Lung microvascular endothelial cell (primary cell): Measurements from ENCODE around the gene MPP2. TPM values are rescaled to one million over a fixed set of nuclear protein-coding genes. Genes with fewer than 3 reads are reported as not detected.
"Not testable (repeated sequence)": the region's sequence is repeated elsewhere in the genome, so short reads cannot be mapped to it uniquely, and the experiment has no call there.

Experiments used
- DNase-seq, 2 donors: peaks; one replicate each; pipeline versions ENCODE4 v3.0.0 to v3.0.0-alpha.2; 2010; ENCODE audit warnings: low read depth in 2 of 2
- total RNA-seq: library from RNA; depleted of rRNA; stranded (reverse); fragments of >200 nt; gene quantifications from 2 replicates; pipeline ENCODE4 v1.2.1, GENCODE V29; 2014

The MPP2 gene
- total RNA-seq, 1 donor from 2014 or later, result under 0.01 TPM

- DNase-seq, result no peak
These were observed 5.3 kb downstream of the MPP2 start for GRCh38 chr17:43901861-43902589.

DNA sequence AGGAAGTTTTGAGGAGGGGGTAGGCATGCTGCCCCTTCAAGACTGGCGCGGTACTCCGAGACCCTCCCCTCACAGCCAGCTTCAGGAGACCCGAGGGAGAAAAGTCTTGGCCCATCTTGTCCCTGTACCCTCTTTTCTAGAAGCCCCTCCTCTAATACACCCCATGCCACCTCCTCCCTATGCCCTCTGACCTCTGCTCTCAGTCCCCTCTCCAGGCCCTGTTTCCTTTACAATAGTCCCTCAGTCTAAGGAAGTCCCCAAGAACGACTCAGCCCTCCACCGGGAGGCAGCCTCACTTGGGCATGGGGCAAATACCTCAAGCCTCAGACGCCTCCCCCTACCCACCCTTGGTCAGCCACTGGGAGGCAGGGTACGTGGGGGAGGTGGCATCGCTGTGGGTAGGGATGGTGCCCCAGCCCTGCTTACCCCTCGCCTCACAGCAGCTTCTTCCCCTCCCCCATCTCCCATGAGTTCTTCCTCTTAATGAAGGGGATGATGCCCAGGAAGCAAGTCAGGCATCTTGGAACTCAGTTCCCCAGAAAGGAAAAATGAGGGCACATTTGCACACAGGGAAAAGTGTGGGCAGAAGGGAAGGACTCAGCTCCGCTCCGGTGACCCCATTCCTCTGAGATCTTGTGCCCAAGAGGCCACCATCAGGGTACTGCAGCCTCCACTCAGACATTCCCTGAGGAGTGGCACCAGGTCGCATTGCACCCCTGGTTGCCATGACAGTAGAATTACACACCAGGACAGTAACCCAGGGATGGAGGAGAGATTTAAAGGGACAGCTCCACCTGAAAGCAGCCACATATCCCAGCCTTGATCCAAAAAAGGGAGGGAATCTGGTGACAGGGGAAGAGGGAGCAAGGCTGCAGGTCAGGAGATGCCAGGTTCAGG lies 6.2 kb downstream of the MPP2 start:
- DNase-seq, result no peak

DNA sequence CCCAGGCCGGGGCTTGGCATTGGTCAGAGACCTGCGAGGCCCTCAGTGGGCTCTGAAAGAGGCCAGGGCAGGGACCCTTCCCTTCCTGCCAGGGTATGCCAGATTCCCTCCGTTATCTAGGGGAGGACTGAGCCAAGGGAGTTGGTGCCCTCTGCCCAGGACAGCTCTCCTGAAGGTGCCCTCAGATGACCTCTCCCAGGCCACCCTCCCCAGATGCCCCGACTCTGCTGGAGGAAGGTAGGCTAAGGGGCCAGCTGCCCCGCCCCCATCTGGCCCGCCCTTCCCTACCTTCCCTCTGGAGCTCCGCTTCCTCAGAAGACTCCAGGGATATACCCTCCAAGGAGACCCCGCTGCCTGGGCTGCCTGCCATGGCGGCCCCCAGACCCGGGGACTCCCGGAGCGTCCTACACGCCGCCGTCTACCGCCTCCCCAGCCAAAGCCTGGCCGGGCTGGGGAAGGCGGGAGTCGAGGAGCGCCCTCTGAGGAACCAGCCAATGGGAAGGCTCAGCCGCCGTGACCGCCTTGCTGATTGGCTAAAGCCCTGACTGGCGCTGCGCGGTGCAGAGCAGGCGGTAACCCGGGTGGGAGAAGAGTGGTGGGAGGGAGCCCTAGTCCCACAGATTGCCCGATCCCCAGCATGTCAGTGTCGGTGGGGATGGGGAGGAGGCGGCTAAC lies 7.0 kb downstream of the MPP2 start:
- DNase-seq, result peak; percentile 79 to 85

- DNase-seq, result no peak
These were observed 8.9 kb downstream of the MPP2 start for GRCh38 chr17:43898446-43898845.

- no peak for DNase-seq
These were observed 9.5 kb downstream of the MPP2 start for GRCh38 chr17:43897831-43898230.

DNA sequence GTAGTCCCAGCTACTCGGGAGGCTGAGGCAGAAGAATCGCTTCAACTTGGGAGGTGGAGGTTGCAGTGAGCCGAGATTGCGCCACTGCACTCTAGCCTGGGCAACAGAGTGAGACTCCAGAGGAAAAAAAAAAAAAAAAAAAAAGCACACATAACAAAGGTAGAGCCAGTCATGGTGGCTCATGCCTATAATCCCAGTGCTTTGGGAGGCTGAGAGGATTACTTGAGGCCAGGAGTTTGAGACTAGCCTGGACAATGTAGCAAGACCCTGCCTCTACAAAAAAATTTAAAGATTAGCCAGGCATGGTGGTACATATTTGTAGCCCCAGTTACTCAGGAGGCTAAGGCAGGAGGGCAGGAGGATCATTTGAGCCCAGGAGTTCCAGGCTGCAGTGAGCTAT lies 12.8 kb downstream of the MPP2 start:
- not testable (repeated sequence) for DNase-seq

DNA sequence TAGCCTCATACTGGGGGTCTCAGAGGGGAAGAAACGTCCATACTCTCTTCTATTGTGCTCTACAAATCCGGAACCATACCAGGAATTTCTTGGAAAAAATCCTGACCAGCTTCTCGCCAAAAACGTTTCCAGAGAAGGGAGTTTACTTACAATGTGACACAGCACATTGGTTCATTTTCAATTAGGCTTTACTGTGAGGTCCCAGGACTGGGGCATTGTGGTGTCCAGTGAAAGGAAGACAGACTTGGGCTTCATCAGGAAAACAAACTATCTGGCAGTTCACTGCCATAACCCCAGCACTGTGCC lies 14.7 kb downstream of the MPP2 start:
- DNase-seq, result no peak

- DNase-seq, result no peak
These were observed 15.3 kb downstream of the MPP2 start for GRCh38 chr17:43891851-43892646.

- no peak for DNase-seq
These were observed 17.1 kb downstream of the MPP2 start for GRCh38 chr17:43890240-43890639.

- DNase-seq, result no peak
These were observed 18.8 kb downstream of the MPP2 start for GRCh38 chr17:43888548-43888947.

GRCh38 chr17:43882761-43883415 lies 24.4 kb downstream of the MPP2 start:
- DNase-seq, result no peak

DNA sequence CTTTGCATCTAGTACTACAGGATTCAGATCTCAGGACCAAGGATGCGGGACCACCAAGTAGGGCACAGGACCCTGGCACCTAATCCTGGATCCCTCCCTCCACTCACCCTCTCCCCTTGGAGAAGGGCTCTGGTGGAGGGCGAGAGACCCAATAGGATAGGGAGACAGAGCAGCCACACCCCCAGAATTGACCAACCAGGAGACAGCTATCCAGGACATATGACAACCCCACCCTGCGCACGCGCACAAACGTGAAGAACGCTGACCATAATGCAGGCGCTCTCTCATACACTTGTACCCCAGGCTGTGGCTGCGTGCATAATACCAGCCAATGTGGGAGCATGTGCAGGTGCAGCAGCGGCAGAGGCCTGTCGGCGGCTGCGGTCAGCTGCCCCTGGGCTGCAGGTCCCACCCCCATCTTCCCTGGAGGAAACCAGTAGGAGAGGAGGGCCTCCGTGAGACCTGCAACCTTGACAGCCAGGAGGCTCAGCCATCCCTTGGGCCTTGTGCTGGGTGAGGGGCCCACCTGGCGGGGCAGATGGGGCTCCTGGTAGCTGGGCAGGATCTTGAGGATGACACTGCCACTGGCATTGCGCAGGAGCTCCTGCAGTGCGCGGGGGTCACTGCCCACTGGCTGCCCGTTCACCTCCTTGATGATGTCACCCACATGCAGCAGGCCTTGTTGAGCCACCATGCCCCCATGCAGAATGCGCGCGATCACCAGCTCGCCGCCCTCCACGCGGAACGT lies 25.4 kb downstream of the MPP2 start:
- no peak for DNase-seq

GRCh38 chr17:43881181-43881580 lies 26.2 kb downstream of the MPP2 start:
- DNase-seq, result no peak

- DNase-seq, result peak; percentile 23 to 47
These were observed 26.8 kb downstream of the MPP2 start for GRCh38 chr17:43880420-43880991.

DNA sequence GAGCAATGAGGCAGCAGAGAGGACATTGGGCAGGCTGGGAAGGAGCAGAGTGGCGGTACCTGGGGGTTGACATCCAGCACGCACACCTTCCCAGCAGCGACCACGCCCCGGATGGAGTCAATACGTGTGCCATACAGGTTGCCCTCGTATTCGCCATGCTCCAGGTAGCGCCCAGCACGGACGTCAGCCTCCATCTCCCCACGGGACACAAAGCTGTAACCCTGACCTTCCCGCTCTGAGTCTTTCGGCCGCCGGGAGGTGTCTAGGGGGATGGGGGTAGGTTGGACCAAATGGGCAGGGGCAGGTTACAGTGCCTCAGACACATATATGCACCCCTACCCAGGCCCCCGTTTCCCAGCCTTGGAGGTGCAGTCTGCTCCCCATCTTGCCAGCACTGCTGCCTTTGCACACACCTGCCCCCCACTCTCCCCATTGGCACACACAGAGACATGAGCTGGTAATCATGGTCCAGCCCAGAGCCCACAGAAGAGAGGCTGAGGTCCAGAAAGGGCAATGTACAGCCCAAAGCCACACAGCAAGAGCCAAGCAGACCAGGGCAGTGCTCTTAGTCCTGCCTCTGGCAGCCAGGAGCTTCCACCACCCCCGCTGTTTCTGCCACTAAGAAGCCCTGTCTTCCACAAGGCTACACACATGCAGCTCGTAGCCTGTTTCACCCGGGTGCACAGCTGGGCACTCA lies 27.5 kb downstream of the MPP2 start:
- DNase-seq, result no peak

DNA sequence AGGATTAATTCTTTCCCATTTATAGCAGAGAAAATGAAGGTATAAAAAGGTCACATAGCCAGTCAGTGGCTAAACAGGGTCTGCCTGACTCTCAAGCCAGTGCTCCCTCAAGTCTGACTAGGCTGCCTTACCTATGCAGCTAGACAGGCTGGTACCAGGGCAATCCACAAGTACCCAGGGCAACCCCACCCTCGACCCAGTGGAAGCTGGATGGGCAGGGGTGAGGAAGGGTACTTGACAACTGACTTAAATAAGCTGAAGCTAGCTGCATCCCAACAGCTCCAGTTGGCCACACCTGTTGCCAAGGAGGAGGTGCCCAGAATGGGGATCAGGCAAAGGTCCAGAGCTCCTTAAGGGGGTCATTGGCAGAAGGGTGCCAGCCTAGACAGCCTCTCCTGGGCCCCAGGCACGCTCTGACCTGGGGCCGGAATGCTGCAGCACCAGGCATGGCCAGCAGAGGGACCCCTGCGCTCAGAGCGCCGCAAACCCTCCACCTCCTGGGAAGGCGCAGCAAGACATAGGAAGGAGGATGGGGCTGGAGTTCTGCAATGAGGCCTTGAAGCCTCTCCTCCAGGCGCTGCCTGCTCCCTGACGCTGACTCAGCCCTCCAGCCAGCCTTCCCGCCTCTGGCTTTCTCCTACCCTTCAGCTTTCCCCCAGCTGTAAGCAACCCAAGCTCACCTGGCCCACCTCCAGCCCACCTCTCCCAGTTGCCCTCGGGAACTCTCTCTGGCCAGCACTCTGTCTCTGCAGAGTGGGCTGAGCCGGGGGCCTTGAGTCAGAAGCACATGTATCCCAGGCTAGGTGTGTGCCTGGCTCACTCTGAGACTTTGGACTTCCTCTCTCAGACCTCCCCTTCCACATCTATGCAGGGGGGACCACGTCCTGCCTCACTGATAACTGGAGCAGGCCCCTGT lies 28.8 kb downstream of the MPP2 start:
- peak; percentile 54 to 70 for DNase-seq

GRCh38 chr17:43877451-43878155 lies 29.7 kb downstream of the MPP2 start:
- DNase-seq, result no peak

DNA sequence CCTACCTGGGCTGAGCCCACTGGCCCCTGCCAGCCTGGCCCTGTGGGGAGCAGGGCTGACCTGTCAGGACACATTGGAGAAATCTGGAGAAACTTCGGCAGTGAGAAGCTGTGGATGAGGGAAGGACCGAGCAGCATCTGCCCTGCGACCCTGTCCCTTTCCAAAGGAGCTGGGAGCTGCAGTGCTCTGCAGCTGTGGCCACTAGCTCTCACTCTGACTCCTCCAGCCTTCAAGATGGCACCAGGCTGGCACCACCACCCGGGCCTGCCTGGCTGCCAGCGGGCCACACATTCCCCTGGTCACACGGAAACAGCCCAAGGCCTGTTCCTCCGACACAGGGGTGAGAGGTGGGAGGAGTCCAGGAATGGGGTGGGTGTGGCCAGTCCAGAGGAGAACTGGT lies 30.3 kb downstream of the MPP2 start:
- no peak for DNase-seq
